ENCODE data around the gene PHKB. TPM values are rescaled to one million over a fixed set of nuclear protein-coding genes. Genes with fewer than 3 reads are reported as not detected.
"Not testable (repeated sequence)": the region's sequence is repeated elsewhere in the genome, so short reads cannot be mapped to it uniquely, and the experiment has no call there.

The PHKB gene
- polyA plus RNA-seq, 1 donor (not counting 4 experiments of a cell fraction or from before 2014, with no cell fraction given): 71.7 TPM

DNA sequence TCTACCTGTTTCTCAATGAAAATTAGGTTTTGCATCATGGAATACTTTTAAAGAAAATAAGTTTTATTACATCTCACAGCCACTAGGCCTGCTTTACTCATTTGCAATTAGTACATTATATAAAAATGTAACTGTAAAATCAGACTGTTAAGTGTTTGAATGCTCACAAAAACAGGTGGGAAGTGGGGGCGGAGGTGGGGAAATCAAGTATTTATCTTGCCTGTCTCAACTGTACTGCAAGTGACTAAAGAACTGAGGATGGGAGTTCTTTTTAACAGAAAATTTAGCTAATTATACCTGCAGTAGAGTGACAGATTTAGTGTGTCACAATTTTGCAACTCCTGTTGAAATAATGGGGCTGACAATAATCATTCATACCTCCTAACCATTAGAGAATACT, 34.3 kb upstream of the PHKB start:
- dilution Hi-C loops (cut with MboI; ENCODE audit: extremely low pct_ligation_motif_present, low sequenced_read_pairs): no loop called here

GRCh38 chr16:47431960-47432359, 29.2 kb upstream of the PHKB start:
- Histone ChIP-seq H3K36me3 (ENCODE audit: control insufficient read depth in 2 of 2, extremely low read depth in 1 of 2, insufficient read depth in 2 of 2, low read length in 2 of 2) (no peaks in the 10 kb centered on the region), H3K9me3 (ENCODE audit: control insufficient read depth, low read depth, low read length) (no peaks in the 10 kb centered on the region), H3K27ac (ENCODE audit: control insufficient read depth, insufficient read depth, low read length) (no peak overlapping the region), H3K4me1 (ENCODE audit: control insufficient read depth, extremely low read depth, insufficient read depth, low read length) (no peaks in the 10 kb centered on the region), H3K27me3 (ENCODE audit: control insufficient read depth, extremely low read depth, insufficient read depth, low read length) (no peaks in the 10 kb centered on the region), H3K79me2 (ENCODE audit: control insufficient read depth, insufficient read depth, low read length) (peaks cover 4% of the 10 kb centered on the region), H2AFZ (ENCODE audit: control insufficient read depth, low read length) (no peak overlapping the region), H3K9me1 (ENCODE audit: control insufficient read depth, extremely low read depth, insufficient read depth, low read length) (no peaks in the 10 kb centered on the region), H4K20me1 (ENCODE audit: control insufficient read depth, extremely low read depth, insufficient read depth, low read length) (no peaks in the 10 kb centered on the region), H3K4me3 (ENCODE audit: control insufficient read depth in 2 of 3, extremely low read depth in 1 of 3, insufficient read depth in 2 of 3, low read depth in 1 of 3, low read length in 3 of 3) (no peak overlapping the region), H3K4me2 (ENCODE audit: control insufficient read depth, extremely low read depth, insufficient read depth, low read depth, low read length) (no peak overlapping the region), H3K9ac (ENCODE audit: control insufficient read depth, extremely low read depth, insufficient read depth, low read length) (no peak overlapping the region)
- TF ChIP-seq CTCF (optimal IDR thresholded peaks at IDR 0.05 in 1 of 3, IDR thresholded peaks at IDR 0.05 in 1 of 3, conservative IDR thresholded peaks at IDR 0.05 in 1 of 3; ENCODE audit: extremely low read depth in 1 of 3, insufficient read depth in 2 of 3, low read length in 3 of 3) (no peak), EZH2 (IDR thresholded peaks at IDR 0.05; ENCODE audit: low read length) (no peak)
- dilution Hi-C loops (cut with MboI; ENCODE audit: extremely low pct_ligation_motif_present, low sequenced_read_pairs): no loop called here
- DNase-seq (ENCODE audit: low read depth, low spot score): no peak
- no peak for FAIRE-seq

More for the DNA sequence above, 34.3 kb upstream of the PHKB start:
- Histone ChIP-seq H3K9me3 (ENCODE audit: control insufficient read depth, low read depth, low read length) (no peaks in the 10 kb centered on the region), H3K79me2 (ENCODE audit: control insufficient read depth, insufficient read depth, low read length) (no peaks in the 10 kb centered on the region), H3K27ac (ENCODE audit: control insufficient read depth, insufficient read depth, low read length) (no peak overlapping the region), H3K36me3 (ENCODE audit: control insufficient read depth in 2 of 2, extremely low read depth in 1 of 2, insufficient read depth in 2 of 2, low read length in 2 of 2) (peaks cover 3 to 10% of the 10 kb centered on the region in 2 experiments), H3K4me1 (ENCODE audit: control insufficient read depth, extremely low read depth, insufficient read depth, low read length) (no peaks in the 10 kb centered on the region), H3K4me2 (ENCODE audit: control insufficient read depth, extremely low read depth, insufficient read depth, low read depth, low read length) (no peak overlapping the region), H3K9me1 (ENCODE audit: control insufficient read depth, extremely low read depth, insufficient read depth, low read length) (no peaks in the 10 kb centered on the region), H3K9ac (ENCODE audit: control insufficient read depth, extremely low read depth, insufficient read depth, low read length) (no peak overlapping the region), H3K4me3 (ENCODE audit: control insufficient read depth in 2 of 3, extremely low read depth in 1 of 3, insufficient read depth in 2 of 3, low read depth in 1 of 3, low read length in 3 of 3) (no peak overlapping the region), H4K20me1 (ENCODE audit: control insufficient read depth, extremely low read depth, insufficient read depth, low read length) (no peaks in the 10 kb centered on the region), H2AFZ (ENCODE audit: control insufficient read depth, low read length) (no peak overlapping the region), H3K27me3 (ENCODE audit: control insufficient read depth, extremely low read depth, insufficient read depth, low read length) (no peaks in the 10 kb centered on the region)
- TF ChIP-seq CTCF (optimal IDR thresholded peaks at IDR 0.05 in 1 of 3, IDR thresholded peaks at IDR 0.05 in 1 of 3, conservative IDR thresholded peaks at IDR 0.05 in 1 of 3; ENCODE audit: extremely low read depth in 1 of 3, insufficient read depth in 2 of 3, low read length in 3 of 3) (no peak), EZH2 (IDR thresholded peaks at IDR 0.05; ENCODE audit: low read length) (no peak)
- no peak for DNase-seq (ENCODE audit: low read depth, low spot score)
- no peak for FAIRE-seq

DNA sequence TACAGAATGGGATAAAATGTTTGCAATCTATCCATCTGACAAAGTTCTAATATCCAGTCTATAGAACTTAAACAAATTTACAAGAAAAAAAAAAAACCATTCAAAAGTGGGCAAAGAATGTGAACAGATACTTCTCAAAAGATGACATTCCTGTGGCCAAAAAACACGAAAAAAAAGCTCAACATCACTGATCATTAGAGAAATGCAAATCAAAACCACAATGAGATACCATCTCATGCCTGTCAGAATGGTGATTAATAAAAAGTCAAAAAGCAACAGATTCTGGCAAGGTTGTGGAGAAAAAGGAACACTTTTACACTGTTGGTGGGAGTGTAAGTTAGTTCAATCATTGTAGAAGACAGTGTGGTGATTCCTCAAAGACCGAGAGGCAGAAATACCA, 26.9 kb upstream of the PHKB start:
- H3K27me3 ChIP-seq (ENCODE audit: control insufficient read depth, extremely low read depth, insufficient read depth, low read length); FAIRE-seq; H3K9me1 ChIP-seq (ENCODE audit: control insufficient read depth, extremely low read depth, insufficient read depth, low read length); H3K4me2 ChIP-seq (ENCODE audit: control insufficient read depth, extremely low read depth, insufficient read depth, low read depth, low read length); DNase-seq (ENCODE audit: low read depth, low spot score); H3K9ac ChIP-seq (ENCODE audit: control insufficient read depth, extremely low read depth, insufficient read depth, low read length); H3K79me2 ChIP-seq (ENCODE audit: control insufficient read depth, insufficient read depth, low read length); H4K20me1 ChIP-seq (ENCODE audit: control insufficient read depth, extremely low read depth, insufficient read depth, low read length); H3K4me1 ChIP-seq (ENCODE audit: control insufficient read depth, extremely low read depth, insufficient read depth, low read length); H2AFZ ChIP-seq (ENCODE audit: control insufficient read depth, low read length); H3K4me3 ChIP-seq (ENCODE audit: control insufficient read depth in 2 of 3, extremely low read depth in 1 of 3, insufficient read depth in 2 of 3, low read depth in 1 of 3, low read length in 3 of 3); dilution Hi-C loops (cut with MboI; ENCODE audit: extremely low pct_ligation_motif_present, low sequenced_read_pairs); H3K36me3 ChIP-seq (ENCODE audit: control insufficient read depth in 2 of 2, extremely low read depth in 1 of 2, insufficient read depth in 2 of 2, low read length in 2 of 2); H3K27ac ChIP-seq (ENCODE audit: control insufficient read depth, insufficient read depth, low read length); H3K9me3 ChIP-seq (ENCODE audit: control insufficient read depth, low read depth, low read length): not testable (repeated sequence)

DNA sequence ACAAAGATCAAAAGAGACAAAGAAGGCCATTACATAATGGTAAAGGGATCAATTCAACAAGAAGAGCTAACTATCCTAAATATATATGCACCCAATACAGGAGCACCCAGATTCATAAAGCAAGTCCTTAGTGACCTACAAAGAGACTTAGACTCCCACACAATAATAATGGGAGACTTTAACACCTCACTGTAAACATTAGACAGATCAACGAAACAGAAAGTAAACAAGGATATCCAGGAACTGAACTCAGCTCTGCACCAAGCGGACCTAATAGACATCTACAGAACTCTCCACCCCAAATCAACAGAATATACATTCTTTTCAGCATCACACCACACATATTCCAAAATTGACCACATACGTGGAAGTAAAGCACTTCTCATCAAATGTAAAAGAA, 21.1 kb upstream of the PHKB start:
- not testable (repeated sequence) for H3K27me3 ChIP-seq (ENCODE audit: control insufficient read depth, extremely low read depth, insufficient read depth, low read length); H3K36me3 ChIP-seq (ENCODE audit: control insufficient read depth in 2 of 2, extremely low read depth in 1 of 2, insufficient read depth in 2 of 2, low read length in 2 of 2); FAIRE-seq

More for the DNA sequence above, 21.1 kb upstream of the PHKB start:
- H2AFZ ChIP-seq (ENCODE audit: control insufficient read depth, low read length); H3K79me2 ChIP-seq (ENCODE audit: control insufficient read depth, insufficient read depth, low read length); H3K9ac ChIP-seq (ENCODE audit: control insufficient read depth, extremely low read depth, insufficient read depth, low read length); H3K4me2 ChIP-seq (ENCODE audit: control insufficient read depth, extremely low read depth, insufficient read depth, low read depth, low read length); H3K4me1 ChIP-seq (ENCODE audit: control insufficient read depth, extremely low read depth, insufficient read depth, low read length); H4K20me1 ChIP-seq (ENCODE audit: control insufficient read depth, extremely low read depth, insufficient read depth, low read length); H3K9me3 ChIP-seq (ENCODE audit: control insufficient read depth, low read depth, low read length); H3K9me1 ChIP-seq (ENCODE audit: control insufficient read depth, extremely low read depth, insufficient read depth, low read length); H3K27ac ChIP-seq (ENCODE audit: control insufficient read depth, insufficient read depth, low read length); dilution Hi-C loops (cut with MboI; ENCODE audit: extremely low pct_ligation_motif_present, low sequenced_read_pairs); H3K4me3 ChIP-seq (ENCODE audit: control insufficient read depth in 2 of 3, extremely low read depth in 1 of 3, insufficient read depth in 2 of 3, low read depth in 1 of 3, low read length in 3 of 3); DNase-seq (ENCODE audit: low read depth, low spot score): not testable (repeated sequence)
